HG02642 (cell line): Measurements from ENCODE around the gene RPA3.

ENCODE experiments used
- ATAC-seq: cut with Tn5 transposase; IDR thresholded peaks from one replicate; pipeline ENCODE4 v1.9.1; 2021; ENCODE audit warnings: mild to moderate bottlenecking; ENCODE audit not compliant: unreplicated experiment, poor library complexity

The RPA3 gene

DNA sequence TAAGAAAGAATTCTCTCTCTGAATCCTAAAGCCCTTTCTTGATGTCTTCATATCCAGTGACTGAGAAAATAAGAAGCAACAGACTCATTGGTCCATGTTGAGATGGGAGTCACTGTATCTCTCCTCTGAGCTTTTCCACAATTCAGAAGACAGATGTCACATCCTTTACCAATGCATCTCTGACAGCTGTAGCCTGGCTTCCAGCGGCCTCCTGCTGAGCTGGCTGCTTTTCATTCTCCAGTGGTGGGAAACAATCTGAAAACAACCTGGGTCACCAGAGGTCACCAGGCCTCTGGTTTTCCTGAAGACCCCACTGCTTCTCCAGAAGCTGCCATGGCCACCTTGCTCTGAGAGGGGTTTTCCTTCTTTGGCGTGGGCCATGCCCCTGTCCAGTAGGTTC, 18.3 kb upstream of the RPA3 start:
- no peak for ATAC-seq

DNA sequence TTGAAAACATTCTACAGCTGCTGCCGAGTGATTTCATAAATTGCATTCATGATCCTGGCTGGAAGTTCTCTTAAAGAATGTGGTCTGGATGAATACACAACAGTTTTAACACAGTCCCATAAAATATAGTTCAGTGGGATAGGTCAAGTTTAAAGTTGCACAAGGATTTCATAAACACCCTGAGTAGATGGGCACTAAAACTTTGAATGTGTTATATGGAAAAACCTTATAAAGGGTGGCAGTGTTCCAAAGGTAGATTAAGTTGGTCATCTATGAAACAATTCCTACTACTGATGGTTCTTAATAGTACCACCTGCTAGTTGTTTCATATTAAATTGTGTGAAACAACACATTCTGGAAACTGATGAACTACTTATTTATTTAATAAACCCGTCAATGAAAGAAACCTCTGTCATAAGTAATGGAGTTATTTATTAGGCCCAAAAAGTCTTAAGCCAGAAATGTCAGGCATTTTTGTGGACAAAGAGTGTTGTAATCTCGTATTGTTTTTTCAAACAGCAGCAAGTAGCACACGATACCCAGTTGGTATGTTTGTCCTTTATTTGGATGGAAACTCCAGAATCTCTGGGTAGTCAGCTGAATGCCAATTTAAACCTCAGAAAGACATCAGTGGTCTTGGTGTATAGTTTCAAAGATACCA, 14.3 kb upstream of the RPA3 start:
- ATAC-seq, result no peak

DNA sequence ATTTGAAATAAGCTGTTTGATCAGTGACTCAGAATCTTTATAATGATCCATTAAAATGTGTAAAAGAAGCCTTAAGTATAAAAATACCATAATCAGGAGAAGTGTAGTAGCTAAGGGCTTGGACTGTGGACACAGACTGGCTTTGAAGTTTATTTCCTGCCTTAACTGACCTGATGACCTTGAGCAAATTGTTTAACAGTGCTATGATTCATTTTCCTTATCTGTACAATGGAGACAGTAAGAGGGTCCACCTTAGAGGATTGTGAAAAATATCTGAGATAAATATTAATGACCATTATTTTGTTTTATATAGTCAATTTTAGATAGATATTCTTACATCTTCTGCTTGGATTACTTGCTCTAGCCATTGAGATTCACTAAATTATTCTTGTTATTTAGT, 13.3 kb upstream of the RPA3 start:
- ATAC-seq, result no peak

DNA sequence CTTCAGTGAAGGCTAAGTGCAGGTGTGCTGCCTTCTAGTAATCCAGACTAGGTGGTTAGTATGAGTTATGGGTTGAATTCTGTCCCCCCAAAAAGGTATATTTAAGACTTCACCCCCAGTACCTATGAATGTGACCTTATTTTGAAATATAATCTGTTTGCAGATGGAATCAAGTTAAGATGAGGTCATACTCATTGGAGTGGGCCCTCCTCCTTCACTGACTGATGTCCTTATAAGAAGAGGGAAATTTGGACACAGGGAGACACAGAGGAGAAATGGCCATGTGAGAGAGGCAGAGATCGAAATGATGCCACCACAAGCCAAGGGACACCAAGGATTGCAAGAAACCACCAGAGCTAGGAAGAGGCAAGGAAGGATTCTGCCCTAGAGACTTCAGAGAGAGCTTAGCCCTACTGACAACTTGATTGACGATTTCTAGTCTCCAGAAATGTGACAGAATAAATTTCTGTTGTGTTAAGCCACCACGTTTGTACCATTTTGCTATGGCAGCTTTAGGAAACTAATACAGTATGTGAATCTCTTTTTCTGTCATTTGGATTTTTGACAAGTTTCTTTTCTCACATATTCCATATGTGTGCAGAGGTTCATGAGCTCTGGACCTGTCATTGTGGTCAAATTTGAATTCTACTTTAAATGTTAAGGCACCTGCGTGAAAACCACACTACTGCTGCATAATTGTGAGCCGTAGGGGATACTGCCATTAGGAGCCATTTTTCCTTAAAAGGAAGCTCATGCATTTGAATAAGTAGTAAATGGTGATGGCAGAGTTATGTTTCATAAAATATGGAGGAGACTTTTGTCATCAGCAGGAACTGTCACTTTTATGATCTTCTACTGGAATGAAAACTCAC, 2.6 kb upstream of the RPA3 start:
- ATAC-seq, result peak; percentile 37

DNA sequence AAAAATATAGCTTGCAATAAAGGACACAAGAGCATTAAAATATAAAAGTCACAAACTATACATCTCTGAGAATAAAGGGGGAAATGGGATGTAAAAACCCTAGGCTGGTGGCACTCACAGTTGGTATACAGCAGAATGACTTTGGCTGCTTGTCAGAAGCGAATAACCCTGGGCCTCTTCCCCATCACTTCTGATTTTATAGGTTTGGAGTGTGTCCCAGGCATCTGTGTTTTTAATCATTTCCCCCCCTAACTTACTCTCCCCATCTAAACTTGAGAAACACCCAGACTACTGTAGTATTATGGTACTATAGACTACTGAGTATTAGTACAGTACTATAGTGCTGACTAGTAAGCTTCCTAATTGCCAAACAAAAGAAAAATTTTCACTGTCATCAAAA, 1.8 kb upstream of the RPA3 start:
- ATAC-seq, result no peak

DNA sequence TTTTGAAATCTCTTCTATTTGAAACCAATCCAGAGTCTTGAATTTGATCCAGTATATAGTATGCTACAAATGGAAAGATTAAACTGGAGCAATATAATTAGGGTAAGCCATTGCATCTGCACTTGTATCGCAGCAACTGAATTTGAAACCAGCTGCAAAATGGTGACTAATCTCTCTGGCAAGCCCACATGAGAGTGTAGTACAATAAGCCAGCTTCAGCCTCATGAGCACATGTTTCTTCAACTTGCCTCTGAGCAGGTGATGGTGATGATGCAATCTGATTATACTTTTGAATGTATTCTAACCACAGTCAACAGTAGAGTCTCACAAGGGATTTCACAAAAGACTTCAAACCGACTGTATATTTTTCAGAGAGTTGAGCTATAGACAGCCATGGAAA, 829 bp upstream of the RPA3 start:
- ATAC-seq, result peak; percentile 98

DNA sequence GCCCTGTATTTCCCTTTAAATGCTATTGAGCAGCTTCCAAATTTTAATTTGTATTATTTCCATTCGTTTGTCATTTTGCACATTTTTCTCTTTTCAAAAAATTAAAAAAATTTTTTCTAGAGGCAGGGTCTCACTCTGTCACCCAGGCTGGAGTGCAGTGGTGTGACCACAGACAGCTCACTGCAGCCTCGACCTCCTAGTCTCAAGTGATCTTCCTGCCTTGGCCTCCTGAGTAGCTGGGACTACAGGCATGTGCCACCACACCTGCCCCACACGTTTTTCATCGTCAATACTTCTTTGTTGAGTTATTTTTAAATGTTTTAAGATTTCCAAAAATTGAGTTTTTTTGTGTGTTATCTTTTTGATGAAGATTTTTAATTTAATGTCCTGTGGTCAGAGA, 4.7 kb downstream of the RPA3 start:
- ATAC-seq, result no peak

DNA sequence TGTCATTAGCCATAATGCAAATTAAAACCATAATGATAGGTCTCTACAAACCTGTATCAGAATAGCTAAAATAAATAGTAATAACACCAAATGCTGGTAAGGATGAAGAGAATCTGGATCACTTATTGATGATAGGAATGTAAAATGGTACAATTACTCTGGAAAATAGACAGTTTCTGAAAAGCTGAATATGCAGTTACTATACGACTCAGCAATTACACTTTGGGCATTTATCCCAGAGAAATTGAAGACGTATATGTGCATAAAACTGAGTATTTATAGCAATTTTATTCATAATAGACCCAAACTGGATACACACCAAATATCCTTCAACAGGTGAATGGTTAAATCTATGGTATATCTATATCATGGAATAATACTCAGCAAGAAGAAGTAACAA, 7.9 kb downstream of the RPA3 start:
- ATAC-seq, result no peak

DNA sequence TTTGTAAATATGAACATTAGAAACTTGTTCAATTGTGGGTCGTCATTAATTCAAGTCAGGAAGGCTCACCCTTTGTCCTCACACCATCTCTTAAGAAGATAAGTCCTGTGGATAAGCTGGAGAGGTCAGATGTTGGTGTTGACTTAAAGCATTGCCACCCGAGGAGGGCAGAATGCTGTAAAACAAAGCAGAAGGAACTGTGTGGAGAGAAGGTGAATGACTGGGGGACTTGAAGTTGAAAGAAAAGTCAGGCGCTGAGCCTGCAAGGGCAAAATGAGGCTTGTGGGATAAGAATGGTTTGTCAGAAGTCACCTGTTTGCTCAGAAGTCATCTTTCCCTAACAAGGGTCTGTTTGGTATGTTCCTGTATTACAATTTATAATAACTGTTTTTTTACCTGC, 9.1 kb downstream of the RPA3 start:
- no peak for ATAC-seq

DNA sequence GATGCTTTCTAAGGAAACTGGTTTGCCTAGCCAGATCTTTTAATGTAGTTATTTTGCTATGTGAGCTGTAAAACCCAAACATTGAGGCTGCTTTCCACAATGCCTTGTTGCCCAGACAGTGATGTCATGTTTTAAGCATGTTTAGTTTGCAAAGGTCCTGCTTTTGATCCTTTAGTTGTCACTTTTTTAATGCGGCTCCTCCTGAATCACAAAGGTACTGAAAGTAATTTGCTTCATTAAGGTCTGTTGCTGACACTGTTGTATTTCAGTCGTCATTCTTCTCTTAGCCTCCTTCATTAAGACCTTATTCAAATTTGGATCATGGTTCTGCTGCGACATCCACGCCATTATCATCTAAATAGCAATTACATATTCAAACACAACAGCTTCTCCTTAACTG, 10.6 kb downstream of the RPA3 start:
- no peak for ATAC-seq

DNA sequence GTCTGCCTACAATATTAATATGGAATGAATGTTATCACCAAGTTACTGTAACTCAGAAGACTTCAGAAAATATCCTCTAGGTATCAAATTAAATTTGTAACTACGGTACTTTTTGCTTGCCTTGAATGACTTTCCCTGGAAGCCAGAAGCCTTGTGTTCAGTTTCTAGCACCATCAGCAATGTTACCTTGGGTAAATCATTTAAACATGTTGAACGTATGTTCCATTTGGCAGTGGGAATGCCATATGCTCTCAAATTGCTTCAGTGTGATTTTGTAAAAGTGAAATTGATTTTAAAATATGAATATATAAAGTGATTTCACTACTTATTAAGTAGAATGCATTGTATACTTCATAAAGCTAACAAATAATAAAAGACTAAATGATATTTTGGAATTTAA, 11.2 kb downstream of the RPA3 start:
- ATAC-seq, result no peak

DNA sequence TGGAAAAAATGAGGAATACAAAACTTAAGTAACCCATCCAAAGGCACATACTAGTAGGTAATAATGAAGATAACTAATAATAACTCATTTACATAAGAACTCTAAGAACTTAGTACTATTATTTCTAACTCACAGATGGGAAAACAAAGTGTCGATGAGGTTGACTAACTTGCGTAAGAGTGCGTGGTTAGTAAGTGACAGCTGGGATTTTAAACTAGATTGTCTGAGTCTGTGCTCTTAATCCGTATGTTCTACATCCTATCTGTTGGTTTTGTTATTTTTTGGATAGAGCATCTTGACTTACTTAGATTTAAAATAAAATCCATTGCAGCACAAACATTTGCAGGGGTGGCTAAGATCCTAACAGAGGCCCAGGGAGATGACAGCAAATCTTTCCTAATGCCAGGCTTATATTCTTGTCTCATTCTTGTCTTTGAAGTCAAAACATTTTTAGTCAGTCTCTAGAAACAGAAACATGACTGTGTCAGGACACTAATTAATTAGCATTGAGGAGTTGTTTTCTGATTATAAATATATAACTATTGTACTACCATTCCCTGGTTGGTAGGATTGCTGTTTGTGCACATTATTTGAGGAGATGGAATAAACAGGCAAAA, 11.7 kb downstream of the RPA3 start:
- ATAC-seq, result peak; percentile 14

DNA sequence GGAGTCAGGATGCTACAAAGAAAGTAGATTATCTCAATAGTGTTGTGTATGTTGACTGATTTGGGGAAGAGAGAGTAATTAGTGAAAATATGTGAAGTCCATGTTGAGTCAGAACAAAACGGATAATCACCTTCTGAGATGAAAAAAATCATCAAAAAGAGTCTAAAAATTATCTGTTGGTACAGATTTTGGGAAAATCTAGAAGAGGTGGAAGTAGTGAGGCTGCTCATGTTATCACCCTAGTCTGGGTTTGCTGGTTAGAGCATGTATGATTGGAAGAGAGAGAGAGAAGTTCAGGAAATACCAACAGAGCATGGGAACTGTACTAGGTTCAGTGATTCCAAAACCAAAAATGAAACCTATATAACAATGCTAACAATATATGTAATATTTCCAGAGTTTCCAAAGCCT, 12.3 kb downstream of the RPA3 start:
- peak; percentile 62 for ATAC-seq

DNA sequence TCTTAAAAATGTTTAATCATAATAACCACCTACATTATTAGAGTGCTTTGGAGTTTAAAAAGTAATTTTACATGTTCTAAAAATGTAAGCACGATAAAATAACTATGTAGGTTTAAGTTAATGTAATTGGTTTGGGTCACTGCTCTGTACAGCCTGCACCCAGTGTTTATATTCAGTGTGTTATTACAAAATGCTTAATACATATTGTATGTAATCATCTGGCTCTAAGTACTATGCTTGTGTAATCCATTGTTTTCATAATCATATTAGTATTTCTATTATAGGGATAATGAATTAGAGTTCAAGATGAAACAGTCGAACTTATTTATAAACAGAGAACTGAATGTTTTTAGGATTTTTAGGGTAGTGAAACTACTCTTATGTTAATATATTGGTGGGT, 13.1 kb downstream of the RPA3 start:
- ATAC-seq, result no peak

DNA sequence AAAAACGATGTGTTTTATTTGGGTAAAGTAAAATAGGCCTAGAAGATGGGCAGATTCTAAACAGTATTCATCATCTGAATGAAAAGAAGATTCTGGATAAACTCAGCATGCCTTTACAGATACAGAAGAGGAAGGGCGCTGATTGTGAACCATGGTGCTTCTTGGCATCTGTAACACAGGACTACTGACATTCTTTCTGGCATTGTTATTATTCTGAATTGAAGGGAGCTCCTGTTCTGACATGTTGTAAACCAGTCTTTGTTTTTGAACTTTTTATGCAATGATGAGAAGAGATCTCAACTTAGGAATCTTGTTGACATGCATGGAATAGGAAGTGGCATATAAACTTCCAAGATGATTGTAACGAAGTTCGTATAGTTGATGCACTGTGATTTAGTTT, 13.5 kb downstream of the RPA3 start:
- no peak for ATAC-seq

DNA sequence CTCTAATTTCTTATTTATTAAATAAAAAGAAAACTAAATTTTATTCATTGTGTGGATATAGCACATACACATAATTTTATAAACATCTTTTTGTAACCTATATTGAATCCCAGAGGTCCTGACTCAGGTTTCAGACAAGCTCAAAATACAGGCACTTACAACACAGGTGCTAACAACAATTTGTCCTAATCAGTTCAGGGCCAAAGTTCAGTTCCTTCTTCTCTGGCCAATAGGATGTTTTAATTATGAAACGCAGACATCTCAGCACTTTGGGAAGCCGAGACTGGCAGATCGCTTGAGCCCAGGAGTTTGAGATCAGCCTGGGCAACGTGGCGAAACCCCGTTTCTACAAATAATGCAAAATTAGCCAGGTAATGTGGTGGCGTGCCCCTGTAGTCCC, 15.0 kb downstream of the RPA3 start:
- ATAC-seq, result no peak

DNA sequence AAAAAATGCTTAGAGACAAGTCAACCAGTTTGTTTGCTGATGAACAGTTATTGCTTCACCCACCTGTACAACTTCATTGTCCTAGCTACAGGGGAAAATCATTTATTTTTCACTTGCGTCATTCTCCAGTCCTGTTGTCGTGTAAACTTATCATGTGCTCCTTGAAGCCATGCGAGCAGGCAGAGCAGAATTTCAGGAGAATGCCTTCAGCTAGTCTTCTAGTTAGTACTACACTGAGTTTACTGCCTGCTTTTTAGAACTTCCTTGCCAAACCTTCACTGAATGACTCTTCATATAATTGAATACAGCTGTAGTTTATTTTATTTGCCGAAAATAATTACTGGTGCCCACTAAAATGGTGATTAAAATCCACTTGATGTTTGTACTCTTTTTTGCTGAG, 15.6 kb downstream of the RPA3 start:
- ATAC-seq, result no peak

DNA sequence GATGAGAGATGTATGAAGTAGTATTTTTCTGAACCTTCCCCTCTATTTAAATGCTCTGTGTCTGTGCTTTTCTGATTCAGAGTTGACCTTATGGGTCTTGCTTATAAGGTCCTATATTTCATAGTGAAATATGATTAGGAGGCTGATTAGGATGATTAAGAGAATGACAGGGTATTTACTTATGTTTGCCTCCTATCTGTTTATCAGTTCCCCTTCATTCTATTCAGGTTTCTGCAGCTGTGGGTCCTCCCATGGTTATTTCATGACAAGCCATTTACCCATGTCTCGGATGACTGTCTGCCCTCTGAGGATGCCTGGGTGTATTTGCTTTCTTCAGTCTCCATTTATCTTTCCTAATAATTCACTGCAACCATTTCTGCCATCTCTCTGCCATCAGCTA, 16.9 kb downstream of the RPA3 start:
- ATAC-seq, result no peak

DNA sequence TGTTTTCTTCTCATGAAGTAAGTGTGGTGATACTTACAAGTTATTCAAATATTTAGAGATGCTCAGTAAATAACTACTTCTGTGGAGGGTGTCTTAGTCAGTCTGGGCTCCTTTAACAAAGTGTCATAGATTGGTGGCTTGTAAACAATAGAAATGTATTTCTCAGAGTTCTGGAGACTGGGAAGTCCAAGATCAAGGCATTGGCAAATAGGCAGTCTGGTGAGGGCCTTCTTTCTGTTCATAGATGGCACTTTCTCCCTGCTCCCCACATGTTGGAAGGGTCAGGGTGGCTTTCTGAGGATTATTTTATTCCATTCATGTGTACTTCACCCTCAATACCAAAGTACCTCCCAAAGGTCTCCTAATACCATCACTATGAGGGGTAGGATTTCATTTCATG, 18.4 kb downstream of the RPA3 start:
- no peak for ATAC-seq

DNA sequence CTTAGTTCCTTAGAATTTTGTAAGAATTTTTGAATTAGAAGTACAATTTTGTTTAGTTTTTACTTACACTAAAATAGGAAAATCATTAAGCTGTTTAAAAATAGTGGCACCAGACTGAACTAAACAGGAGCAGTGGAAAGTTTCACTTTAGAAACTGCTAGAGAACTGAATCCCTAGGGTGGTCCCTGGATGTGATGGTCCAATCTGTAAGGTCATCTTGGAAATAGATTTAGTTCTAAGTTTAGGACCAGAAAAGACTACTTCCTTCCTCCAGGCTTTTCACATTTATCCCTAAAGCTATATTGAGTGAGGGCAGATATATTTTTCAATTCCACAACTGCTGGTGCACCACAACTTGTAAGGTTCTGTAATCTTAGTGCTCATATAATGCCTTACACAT, 19.0 kb downstream of the RPA3 start:
- ATAC-seq, result no peak

DNA sequence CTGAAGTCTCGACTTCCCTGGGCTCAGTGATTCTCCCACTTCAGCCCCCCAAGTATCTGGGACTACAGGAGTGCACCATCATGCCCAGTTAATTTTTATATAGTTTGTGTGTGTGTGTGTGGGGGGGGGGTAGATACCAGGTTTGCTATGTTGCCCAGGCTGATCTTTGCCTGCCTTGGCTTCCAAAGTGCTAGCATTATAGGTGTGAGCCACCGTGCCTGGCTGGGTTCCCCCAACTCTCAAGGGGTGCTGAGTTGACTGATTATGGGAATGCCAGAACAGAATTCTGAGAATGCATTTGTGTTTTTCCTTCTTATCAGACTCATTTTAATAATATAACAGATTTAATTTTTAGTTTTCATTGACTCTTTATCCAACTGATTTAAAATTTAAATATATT, 19.5 kb downstream of the RPA3 start:
- ATAC-seq, result no peak
